ENCODE results near the gene DUSP3. TPM values are rescaled to one million over a fixed set of nuclear protein-coding genes. Genes with fewer than 3 reads are reported as not detected.
A peak's percentile ranks its signal among the peaks of the same experiment; 100 is the strongest.

The DUSP3 gene
- total and polyA plus RNA-seq, 10 of the 15 experiments (the other 5 are each of a cell fraction or from before 2014, with no cell fraction given): 1.5 to 12.1 (median 3.8) TPM

- TF ChIP-seq PAX8 (IDR thresholded peaks at IDR 0.05) (no peak), RBBP5 (conservative IDR thresholded peaks at IDR 0.05) (no peak), PAX5 (IDR thresholded peaks at IDR 0.05; ENCODE audit: borderline replicate concordance, low read depth, low read length) (no peak), MYB (IDR thresholded peaks at IDR 0.05; ENCODE audit: borderline replicate concordance, low read depth, low read length) (no peak), SRF (IDR thresholded peaks at IDR 0.05; ENCODE audit: low read depth in 2 of 2, low read length in 2 of 2) (peak in 1 of 2 experiments; percentile 45; a peak in 1 of 4 replicates)
Observed at GRCh38 chr17:43768382-43768781, 10.4 kb downstream of the DUSP3 start (continued).

GRCh38 chr17:43767713-43768059, 11.1 kb downstream of the DUSP3 start:
- WGBS (ENCODE audit: insufficient coverage, insufficient replicate concordance, low lambda C conversion rate, missing lambda C conversion rate): 83% methylated on average over 5 of the region's 5 CpGs
- Histone ChIP-seq H3K9ac (ENCODE audit: control insufficient read depth, insufficient read depth, low read length) (no peak overlapping the region), H4K20me1 (ENCODE audit: control insufficient read depth, insufficient read depth) (no peaks in the 10 kb centered on the region), H3K4me3 (no peak overlapping the region), H2AFZ (ENCODE audit: control insufficient read depth, low read depth, low read length) (no peak overlapping the region), H3K9me3 (replicated peaks; ENCODE audit: control insufficient read depth, insufficient read depth, low read length) (no peaks in the 10 kb centered on the region), H3K36me3 (ENCODE audit: control insufficient read depth in 2 of 2, insufficient read depth in 2 of 2, low read length in 1 of 2) (no peaks in the 10 kb centered on the region; a peak in 1 of 4 replicates), H3K79me2 (ENCODE audit: control insufficient read depth, insufficient read depth, low read length) (no peaks in the 10 kb centered on the region), H3K4me2 (ENCODE audit: control insufficient read depth, insufficient read depth) (no peak overlapping the region), H3K27ac (ENCODE audit: control insufficient read depth, insufficient read depth) (no peak overlapping the region), H3K4me1 (ENCODE audit: control insufficient read depth, insufficient read depth, low read length) (peaks cover 7% of the 10 kb centered on the region), H3K27me3 (replicated peaks in 1 of 2; ENCODE audit: control insufficient read depth in 2 of 2, insufficient read depth in 2 of 2, low read length in 1 of 2) (no peaks in the 10 kb centered on the region; a peak in 1 of 4 replicates)
- ChIA-PET CTCF (interaction anchor here (0.7 to 14.6 kb wide), 15 partner anchors 10 to 284 kb away, joined by 3 to 515 read pairs (median 4); partner anchors contain the start of genes CD300LG, CFAP97D1, DHX8 and ETV4), RAD21 (ENCODE audit: unreplicated experiment) (interaction anchor here (1.0 to 3.8 kb wide), 2 partner anchors 73 to 194 kb away, joined by 3 to 14 read pairs; no protein-coding TSS in a partner anchor), POLR2A (interaction anchor here (0.5 kb wide), 1 partner anchor 342 kb away, joined by 10 read pairs; no protein-coding TSS in a partner anchor), SMC1A (ENCODE audit: uncharacterized antibody, unreplicated experiment) (interaction anchor here (0.8 to 3.9 kb wide), 2 partner anchors 74 to 78 kb away, joined by 3 to 40 read pairs; no protein-coding TSS in a partner anchor)
- in situ Hi-C loops (cut with MboI) (no loop called here), intact Hi-C loops (cut with micrococcal nuclease; ENCODE audit: unreplicated experiment) (no loop called here)
- no peak for DNase-seq (ENCODE audit: low read depth, low spot score)
- no peak for TF ChIP-seq NKRF (conservative IDR thresholded peaks at IDR 0.05)
- no peak for TF ChIP-seq ZNF384 (IDR thresholded peaks at IDR 0.05; ENCODE audit: borderline replicate concordance, low read depth, low read length)
- TF ChIP-seq ZSCAN29 (IDR thresholded peaks at IDR 0.05): no peak
- no peak for TF ChIP-seq PAX8 (IDR thresholded peaks at IDR 0.05)
- no peak for TF ChIP-seq ESRRA (IDR thresholded peaks at IDR 0.05; ENCODE audit: low read length)
- no peak for TF ChIP-seq IKZF2 (IDR thresholded peaks at IDR 0.05)
- no peak for TF ChIP-seq E4F1 (IDR thresholded peaks at IDR 0.05; ENCODE audit: borderline replicate concordance, partially characterized antibody)
- TF ChIP-seq SPI1 (IDR thresholded peaks at IDR 0.05; ENCODE audit: borderline replicate concordance, insufficient read depth, low read depth, low read length): no peak
- TF ChIP-seq PAX5 (IDR thresholded peaks at IDR 0.05; ENCODE audit: borderline replicate concordance, low read depth, low read length): no peak
- no peak for TF ChIP-seq CHD4 (IDR thresholded peaks at IDR 0.05)
- no peak for TF ChIP-seq SMAD1 (IDR thresholded peaks at IDR 0.05; ENCODE audit: low read depth, partially characterized antibody)
- TF ChIP-seq HDAC2 (IDR thresholded peaks at IDR 0.05): no peak
- TF ChIP-seq LARP7 (IDR thresholded peaks at IDR 0.05): no peak
- no peak for TF ChIP-seq HCFC1 (IDR thresholded peaks at IDR 0.05; ENCODE audit: low read length)
- ATAC-seq: no peak
- no peak for FAIRE-seq
- no TSS peak for BruUV-seq (replicated peaks)
